IPS-20b (cell line): ENCODE data around the gene MTERF1.
"Not testable (repeated sequence)": the region's sequence is repeated elsewhere in the genome, so short reads cannot be mapped to it uniquely, and the experiment has no call there.

Experiments
- H3K27ac ChIP-seq: one replicate; pipeline ENCODE4 v1.5.1; 2013; ENCODE audit warnings: low read length
- H3K27me3 ChIP-seq: 2 replicates; pipeline ENCODE4 v1.6.1; 2013; ENCODE audit warnings: mild to moderate bottlenecking, low read length, inconsistent platforms; ENCODE audit not compliant: insufficient read depth
- H3K36me3 ChIP-seq: 2 replicates; pipeline ENCODE4 v1.6.1; 2013; ENCODE audit warnings: low read depth, mild to moderate bottlenecking, inconsistent platforms, low read length, moderate library complexity; ENCODE audit not compliant: insufficient read depth
- H3K4me1 ChIP-seq: 2 replicates; pipeline ENCODE4 v1.6.1; 2013; ENCODE audit warnings: mild to moderate bottlenecking, control low read depth, inconsistent platforms, low read length, moderate library complexity; ENCODE audit not compliant: insufficient read depth
- H3K4me3 ChIP-seq: 2 replicates; pipeline ENCODE4 v1.5.1; 2013; ENCODE audit warnings: mild to moderate bottlenecking, low read length, inconsistent platforms
- H3K9ac ChIP-seq: 2 replicates; pipeline ENCODE4 v1.6.1; 2013; ENCODE audit warnings: low read depth, mild to moderate bottlenecking, inconsistent platforms, low read length, moderate library complexity
- H3K9me3 ChIP-seq: 2 replicates; pipeline ENCODE4 v1.6.1; 2013; ENCODE audit warnings: mild to moderate bottlenecking, low read depth, low read length, inconsistent platforms; ENCODE audit not compliant: insufficient read depth

MTERF1 gene

GRCh38 chr7:91899563-91899962 is 19.1 kb upstream of the MTERF1 start:
- Histone ChIP-seq H3K27ac (no peak overlapping the region), H3K9me3 (no peaks in the 10 kb centered on the region), H3K9ac (no peak overlapping the region), H3K4me3 (no peak overlapping the region), H3K27me3 (no peaks in the 10 kb centered on the region), H3K36me3 (no peaks in the 10 kb centered on the region), H3K4me1 (no peaks in the 10 kb centered on the region)

- H3K4me1 ChIP-seq: no peaks in the 10 kb centered on the region
- H3K27ac ChIP-seq: no peak overlapping the region
- H3K36me3 ChIP-seq: no peaks in the 10 kb centered on the region
These were observed 17.9 kb upstream of the MTERF1 start for GRCh38 chr7:91898240-91898992.

GRCh38 chr7:91894781-91895480 is 14.4 kb upstream of the MTERF1 start:
- H3K4me3 ChIP-seq: no peak overlapping the region
- 0 out of 2 replicates have a peak, but pooled peaks cover under 1% of the 10 kb centered on the region for H3K9me3 ChIP-seq
- H3K9ac ChIP-seq: no peak overlapping the region
- no peaks in the 10 kb centered on the region for H3K27me3 ChIP-seq
- H3K36me3 ChIP-seq: no peaks in the 10 kb centered on the region
- H3K4me1 ChIP-seq: no peaks in the 10 kb centered on the region
- no peak overlapping the region for H3K27ac ChIP-seq

More at GRCh38 chr7:91898240-91898992, 17.9 kb upstream of the MTERF1 start:
- no peaks in the 10 kb centered on the region for H3K9me3 ChIP-seq
- H3K27me3 ChIP-seq: no peaks in the 10 kb centered on the region
- no peak overlapping the region for H3K9ac ChIP-seq
- H3K4me3 ChIP-seq: no peak overlapping the region

GRCh38 chr7:91893699-91894098 is 13.2 kb upstream of the MTERF1 start:
- H3K27me3 ChIP-seq, H3K4me1 ChIP-seq, H3K9me3 ChIP-seq, H3K27ac ChIP-seq, H3K4me3 ChIP-seq, H3K9ac ChIP-seq, H3K36me3 ChIP-seq: not testable (repeated sequence)

GRCh38 chr7:91892821-91893340 is 12.4 kb upstream of the MTERF1 start:
- H3K27me3 ChIP-seq: no peaks in the 10 kb centered on the region
- no peaks in the 10 kb centered on the region for H3K36me3 ChIP-seq
- H3K27ac ChIP-seq: no peak overlapping the region
- no peak overlapping the region for H3K9ac ChIP-seq
- H3K4me1 ChIP-seq: no peaks in the 10 kb centered on the region
- no peak overlapping the region for H3K4me3 ChIP-seq
- peaks cover 2% of the 10 kb centered on the region; the same call in 1 of the 2 replicates for H3K9me3 ChIP-seq

- Histone ChIP-seq H3K27ac (no peak overlapping the region), H3K4me1 (no peaks in the 10 kb centered on the region), H3K9me3 (peaks cover 3% of the 10 kb centered on the region; the same call in 1 of the 2 replicates), H3K9ac (no peak overlapping the region), H3K36me3 (no peaks in the 10 kb centered on the region), H3K4me3 (no peak overlapping the region), H3K27me3 (no peaks in the 10 kb centered on the region)
These were observed 11.7 kb upstream of the MTERF1 start for GRCh38 chr7:91892099-91892705.

- not testable (repeated sequence) for H3K4me3 ChIP-seq, H3K27ac ChIP-seq, H3K27me3 ChIP-seq, H3K36me3 ChIP-seq, H3K9ac ChIP-seq, H3K4me1 ChIP-seq
- peaks cover 14% of the 10 kb centered on the region for H3K9me3 ChIP-seq
These were observed 8.0 kb upstream of the MTERF1 start for GRCh38 chr7:91888271-91889175.

- not testable (repeated sequence) for H3K4me1 ChIP-seq, H3K36me3 ChIP-seq, H3K4me3 ChIP-seq, H3K27ac ChIP-seq, H3K27me3 ChIP-seq, H3K9ac ChIP-seq
- peaks cover 14% of the 10 kb centered on the region for H3K9me3 ChIP-seq
These were observed 7.1 kb upstream of the MTERF1 start for GRCh38 chr7:91887336-91888213.

GRCh38 chr7:91883676-91884362 is 3.3 kb upstream of the MTERF1 start:
- Histone ChIP-seq H3K9me3 (peaks cover 12% of the 10 kb centered on the region), H3K27me3 (no peaks in the 10 kb centered on the region), H3K4me3 (no peak overlapping the region), H3K4me1 (0 out of 2 replicates have a peak, but pooled peaks cover 5% of the 10 kb centered on the region), H3K27ac (no peak overlapping the region), H3K9ac (no peak overlapping the region), H3K36me3 (no peaks in the 10 kb centered on the region)

GRCh38 chr7:91880016-91880412 is 488 bp downstream of the MTERF1 start:
- Histone ChIP-seq H3K9me3 (no peaks in the 10 kb centered on the region), H3K4me3 (peak overlapping the region; percentile 93), H3K9ac (peak overlapping the region; percentile 91), H3K27ac (peak overlapping the region; percentile 26), H3K27me3 (no peaks in the 10 kb centered on the region), H3K4me1 (0 out of 2 replicates have a peak, but pooled peaks cover 5% of the 10 kb centered on the region), H3K36me3 (peaks cover 14% of the 10 kb centered on the region)
